Fibroblast of villous mesenchyme (primary cell): ENCODE data around the gene CCPG1. TPM values are rescaled to one million over a fixed set of nuclear protein-coding genes. Genes with fewer than 3 reads are reported as not detected.
A peak's percentile ranks its signal among the peaks of the same experiment; 100 is the strongest.
"Not testable (repeated sequence)": the region's sequence is repeated elsewhere in the genome, so short reads cannot be mapped to it uniquely, and the experiment has no call there.

Source experiments
- DNase-seq: peaks from one replicate; pipeline ENCODE4 v3.0.0-alpha.2; 2010; ENCODE audit warnings: low read depth
- H3K4me3 ChIP-seq: 2 replicates; pipeline ENCODE4 v1.5.1; 2011; ENCODE audit warnings: low read depth, mild to moderate bottlenecking, low read length
- CTCF ChIP-seq: IDR thresholded peaks from 2 replicates; pipeline ENCODE4 v1.5.1; 2012; ENCODE audit warnings: low read depth, mild to moderate bottlenecking, low read length; ENCODE audit not compliant: insufficient read depth
- total RNA-seq: library from RNA; depleted of rRNA; stranded (reverse); fragments of >200 nt; gene quantifications from 2 replicates; pipeline ENCODE4 v1.2.3, GENCODE V29; 2012

Gene CCPG1
- 37.7 and 42.3 TPM in 2 replicates for total RNA-seq

- TF ChIP-seq CTCF, result peak; percentile 68
- DNase-seq, result peak; percentile 98
- peak within 1 kb of the TSS; percentile 82 for H3K4me3 ChIP-seq
Observed at GRCh38 chr15:55408012-55408928, at the start of gene CCPG1, which contains the start of gene PIERCE2. Gene CCPG1 (minus strand): TSS chr15:55408359. CDS start chr15:55389424, 18,935 bp downstream. Gene PIERCE2 (plus strand): TSS chr15:55408495. CDS start chr15:55408769, 274 bp downstream.

GRCh38 chr15:55457401-55458022, 49.4 kb upstream of the CCPG1 start:
- no peak overlapping the region for H3K4me3 ChIP-seq
- DNase-seq, result no peak
- TF ChIP-seq CTCF, result no peak

- not testable (repeated sequence) for H3K4me3 ChIP-seq, DNase-seq
Observed at GRCh38 chr15:55447030-55447394, 38.9 kb upstream of the CCPG1 start.

- DNase-seq, result not testable (repeated sequence)
Observed at GRCh38 chr15:55446379-55447029, 38.3 kb upstream of the CCPG1 start.

GRCh38 chr15:55445936-55446335, 37.8 kb upstream of the CCPG1 start:
- not testable (repeated sequence) for DNase-seq, H3K4me3 ChIP-seq

More at GRCh38 chr15:55446379-55447029, 38.3 kb upstream of the CCPG1 start:
- H3K4me3 ChIP-seq, result not testable (repeated sequence)

- H3K4me3 ChIP-seq, DNase-seq: not testable (repeated sequence)
Observed at GRCh38 chr15:55443141-55443540, 35.0 kb upstream of the CCPG1 start.

GRCh38 chr15:55434989-55435825, 27.0 kb upstream of the CCPG1 start:
- H3K4me3 ChIP-seq, result no peak overlapping the region
- peak; percentile 73 for DNase-seq
- TF ChIP-seq CTCF, result peak; percentile 70

GRCh38 chr15:55422089-55422488, 13.9 kb upstream of the CCPG1 start:
- no peak for TF ChIP-seq CTCF
- H3K4me3 ChIP-seq, result no peak overlapping the region
- no peak for DNase-seq
